Posterior vena cava (tissue), 2 donors: ENCODE results near the gene FBXW10B. TPM values are rescaled to one million over a fixed set of nuclear protein-coding genes. Genes with fewer than 3 reads are reported as not detected.
A peak's percentile ranks its signal among the peaks of the same experiment; 100 is the strongest.
"Not testable (repeated sequence)": the region's sequence is repeated elsewhere in the genome, so short reads cannot be mapped to it uniquely, and the experiment has no call there.

ENCODE experiments used
- DNase-seq: peaks from one replicate; pipeline ENCODE4 v3.0.0-alpha.2; 2020; ENCODE audit warnings: low spot score
- intact Hi-C, 2 donors: fragments of 100-400 bp; cut with DNase I; formaldehyde crosslinking; loops; one replicate each; pipeline versions ENCODE4 v1.14.1 to v1.14.2; 2022 to 2023
- long read RNA-seq, 2 donors: library from polyadenylated mRNA; unstranded; transcript quantifications; one replicate each; pipeline ENCODE4 v2.0.0, GENCODE V29; 2020 to 2021
- total RNA-seq, 2 donors: library from RNA; stranded (reverse); fragmentation: NEBNext Ultra II Directional; extraction: Animal tissue kit (Norgen Biotek cat#: 25700); gene quantifications; one replicate each; pipeline ENCODE4 v1.2.1, GENCODE V29; 2021
- donor health status: DM: yes; HTN: yes; CAD: no.
- donor health status: DM: yes; HTN: yes; CAD: no.

FBXW10B gene
- under 1 TPM; 0.93 to 0.95 TPM for total RNA-seq
- long read RNA-seq, donor 1 = 0 reads
- long read RNA-seq, donor 2 = 0 reads

GRCh38 chr17:15619331-15620058 lies at the start of gene FBXW10B:
FBXW10B (minus strand) TSS chr17:15619704; CDS start chr17:15619512, 192 bp downstream.
- DNase-seq, intact Hi-C loops: not testable (repeated sequence)

GRCh38 chr17:15663691-15664090 lies 44.2 kb upstream of the FBXW10B start:
- DNase-seq = no peak
- intact Hi-C loops = no loop called here

GRCh38 chr17:15663176-15663575 lies 43.7 kb upstream of the FBXW10B start:
- no peak for DNase-seq
- intact Hi-C loops = no loop called here

- no peak for DNase-seq
- intact Hi-C loops = no loop called here
Observed at GRCh38 chr17:15662681-15663080, 43.2 kb upstream of the FBXW10B start.

GRCh38 chr17:15660077-15660476 lies 40.6 kb upstream of the FBXW10B start:
- DNase-seq = no peak
- intact Hi-C loops = no loop called here

GRCh38 chr17:15659663-15660062 lies 40.2 kb upstream of the FBXW10B start:
- intact Hi-C loops = no loop called here
- no peak for DNase-seq

- intact Hi-C loops = no loop called here
- no peak for DNase-seq
Observed at GRCh38 chr17:15659236-15659635, 39.7 kb upstream of the FBXW10B start.

GRCh38 chr17:15658296-15658695 lies 38.8 kb upstream of the FBXW10B start:
- DNase-seq = no peak
- intact Hi-C loops = no loop called here

GRCh38 chr17:15657868-15658267 lies 38.4 kb upstream of the FBXW10B start:
- intact Hi-C loops = no loop called here
- DNase-seq = no peak

- intact Hi-C loops = no loop called here
- DNase-seq = no peak
Observed at GRCh38 chr17:15654886-15655561, 35.5 kb upstream of the FBXW10B start.

- intact Hi-C loops, DNase-seq: not testable (repeated sequence)
Observed at GRCh38 chr17:15654401-15654800, 34.9 kb upstream of the FBXW10B start.

GRCh38 chr17:15652960-15653359 lies 33.5 kb upstream of the FBXW10B start:
- intact Hi-C loops = no loop called here
- DNase-seq = no peak

- intact Hi-C loops = no loop called here
- peak; percentile 99 for DNase-seq
Observed at GRCh38 chr17:15651583-15652110, 32.1 kb upstream of the FBXW10B start.

- no peak for DNase-seq
Observed at GRCh38 chr17:15650741-15651582, 31.5 kb upstream of the FBXW10B start.

GRCh38 chr17:15649861-15650421 lies 30.4 kb upstream of the FBXW10B start:
- intact Hi-C loops = no loop called here
- DNase-seq = peak; percentile 84

More at GRCh38 chr17:15650741-15651582, 31.5 kb upstream of the FBXW10B start:
- intact Hi-C loops = no loop called here

- no peak for DNase-seq
- intact Hi-C loops = no loop called here
Observed at GRCh38 chr17:15648386-15648785, 28.9 kb upstream of the FBXW10B start.

- DNase-seq, intact Hi-C loops: not testable (repeated sequence)
Observed at GRCh38 chr17:15645942-15646312, 26.4 kb upstream of the FBXW10B start.

GRCh38 chr17:15645099-15645941 lies 25.8 kb upstream of the FBXW10B start:
- intact Hi-C loops, DNase-seq: not testable (repeated sequence)
